Fibroblast of pulmonary artery (primary cell): ENCODE data around the gene GPR149.
"Not testable (repeated sequence)": the region's sequence is repeated elsewhere in the genome, so short reads cannot be mapped to it uniquely, and the experiment has no call there.

Source experiments
- DNase-seq: peaks from one replicate; pipeline ENCODE4 v3.0.0-alpha.2; 2010; ENCODE audit warnings: low read depth
- H3K4me3 ChIP-seq: replicated peaks from 2 replicates; pipeline ENCODE4 v1.5.1; 2011; ENCODE audit warnings: low read depth, mild to moderate bottlenecking, control low read depth, low read length, moderate library complexity
- TF ChIP-seq, protein P1 (sequence below): IDR thresholded peaks from 2 replicates; pipeline ENCODE4 v1.5.1; 2011; ENCODE audit warnings: mild to moderate bottlenecking, control low read depth, low read length, inconsistent platforms; ENCODE audit errors: missing control alignments

The GPR149 gene, protein sequence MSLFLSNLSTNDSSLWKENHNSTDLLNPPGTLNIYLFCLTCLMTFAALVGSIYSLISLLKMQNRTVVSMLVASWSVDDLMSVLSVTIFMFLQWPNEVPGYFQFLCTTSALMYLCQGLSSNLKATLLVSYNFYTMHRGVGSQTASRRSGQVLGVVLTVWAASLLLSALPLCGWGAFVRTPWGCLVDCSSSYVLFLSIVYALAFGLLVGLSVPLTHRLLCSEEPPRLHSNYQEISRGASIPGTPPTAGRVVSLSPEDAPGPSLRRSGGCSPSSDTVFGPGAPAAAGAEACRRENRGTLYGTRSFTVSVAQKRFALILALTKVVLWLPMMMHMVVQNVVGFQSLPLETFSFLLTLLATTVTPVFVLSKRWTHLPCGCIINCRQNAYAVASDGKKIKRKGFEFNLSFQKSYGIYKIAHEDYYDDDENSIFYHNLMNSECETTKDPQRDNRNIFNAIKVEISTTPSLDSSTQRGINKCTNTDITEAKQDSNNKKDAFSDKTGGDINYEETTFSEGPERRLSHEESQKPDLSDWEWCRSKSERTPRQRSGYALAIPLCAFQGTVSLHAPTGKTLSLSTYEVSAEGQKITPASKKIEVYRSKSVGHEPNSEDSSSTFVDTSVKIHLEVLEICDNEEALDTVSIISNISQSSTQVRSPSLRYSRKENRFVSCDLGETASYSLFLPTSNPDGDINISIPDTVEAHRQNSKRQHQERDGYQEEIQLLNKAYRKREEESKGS

DNA sequence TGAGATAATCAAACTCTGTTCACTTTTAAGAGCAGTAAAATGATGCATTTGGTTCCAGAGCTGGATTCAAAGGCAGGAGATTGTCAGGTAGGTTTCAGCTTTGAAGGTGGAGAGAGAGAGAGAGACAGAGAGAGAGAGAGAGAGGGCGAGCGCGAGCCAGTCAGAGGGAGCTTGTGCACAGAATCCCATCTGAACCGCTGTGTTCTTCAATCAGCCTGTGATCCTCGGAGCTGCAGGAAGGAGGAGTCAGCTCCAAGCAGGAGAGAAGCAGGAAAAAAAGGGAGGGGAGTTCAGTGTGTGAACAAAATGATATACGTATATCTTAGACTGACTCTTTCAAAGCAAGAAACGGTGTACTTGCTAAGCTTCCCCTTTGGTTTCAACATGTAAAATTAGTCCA, at the start of gene GPR149:
GPR149 (minus strand) TSS at position 177 of the 400 bp plus-strand sequence. CDS start 575 bp downstream, outside the sequence.
- TF ChIP-seq, protein P1, sequence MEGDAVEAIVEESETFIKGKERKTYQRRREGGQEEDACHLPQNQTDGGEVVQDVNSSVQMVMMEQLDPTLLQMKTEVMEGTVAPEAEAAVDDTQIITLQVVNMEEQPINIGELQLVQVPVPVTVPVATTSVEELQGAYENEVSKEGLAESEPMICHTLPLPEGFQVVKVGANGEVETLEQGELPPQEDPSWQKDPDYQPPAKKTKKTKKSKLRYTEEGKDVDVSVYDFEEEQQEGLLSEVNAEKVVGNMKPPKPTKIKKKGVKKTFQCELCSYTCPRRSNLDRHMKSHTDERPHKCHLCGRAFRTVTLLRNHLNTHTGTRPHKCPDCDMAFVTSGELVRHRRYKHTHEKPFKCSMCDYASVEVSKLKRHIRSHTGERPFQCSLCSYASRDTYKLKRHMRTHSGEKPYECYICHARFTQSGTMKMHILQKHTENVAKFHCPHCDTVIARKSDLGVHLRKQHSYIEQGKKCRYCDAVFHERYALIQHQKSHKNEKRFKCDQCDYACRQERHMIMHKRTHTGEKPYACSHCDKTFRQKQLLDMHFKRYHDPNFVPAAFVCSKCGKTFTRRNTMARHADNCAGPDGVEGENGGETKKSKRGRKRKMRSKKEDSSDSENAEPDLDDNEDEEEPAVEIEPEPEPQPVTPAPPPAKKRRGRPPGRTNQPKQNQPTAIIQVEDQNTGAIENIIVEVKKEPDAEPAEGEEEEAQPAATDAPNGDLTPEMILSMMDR: no peak
- no peak for DNase-seq
- H3K4me3 ChIP-seq: no peak within 1 kb of the TSS

DNA sequence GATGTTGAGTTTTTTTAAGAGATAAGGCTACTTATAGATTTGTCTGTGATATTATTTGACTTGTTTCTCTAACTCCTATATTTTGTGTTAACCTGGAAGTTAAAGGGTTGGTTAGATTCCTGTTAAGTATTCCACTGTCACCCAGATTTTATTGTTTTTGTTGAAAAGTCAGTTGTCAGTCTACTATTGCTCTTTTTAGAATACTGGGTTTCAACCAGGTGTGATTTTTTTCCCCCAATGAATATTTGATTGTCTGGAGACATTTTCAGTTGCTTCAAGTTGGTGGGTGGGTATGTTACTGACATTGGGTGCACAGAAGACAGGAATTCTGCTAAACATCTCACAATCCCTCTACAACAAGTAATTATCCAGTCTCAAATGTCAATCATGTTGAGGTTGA, 43.8 kb upstream of the GPR149 start:
- H3K4me3 ChIP-seq: no peak overlapping the region
- DNase-seq: no peak
- TF ChIP-seq, protein P1: no peak

DNA sequence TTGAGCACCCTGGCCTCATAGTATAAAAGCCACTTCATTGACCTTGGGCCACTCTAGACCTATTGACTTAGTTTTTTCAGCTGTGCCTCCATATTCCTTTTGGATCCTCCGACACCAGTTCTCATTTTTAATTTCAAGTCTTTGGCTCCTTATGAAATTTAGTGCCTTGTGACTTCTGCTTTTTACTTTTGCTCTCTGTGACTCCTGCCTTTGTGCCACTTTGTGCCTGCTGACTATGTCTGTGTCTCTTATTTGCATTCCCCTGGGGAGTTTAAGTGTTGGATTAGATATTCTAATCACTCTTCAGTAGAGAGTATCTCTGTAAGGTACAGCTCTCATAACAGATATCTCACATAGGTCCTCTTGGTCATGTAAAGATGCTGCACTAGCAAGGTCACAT, 39.6 kb upstream of the GPR149 start:
- no peak overlapping the region for H3K4me3 ChIP-seq
- no peak for DNase-seq
- TF ChIP-seq, protein P1: no peak

DNA sequence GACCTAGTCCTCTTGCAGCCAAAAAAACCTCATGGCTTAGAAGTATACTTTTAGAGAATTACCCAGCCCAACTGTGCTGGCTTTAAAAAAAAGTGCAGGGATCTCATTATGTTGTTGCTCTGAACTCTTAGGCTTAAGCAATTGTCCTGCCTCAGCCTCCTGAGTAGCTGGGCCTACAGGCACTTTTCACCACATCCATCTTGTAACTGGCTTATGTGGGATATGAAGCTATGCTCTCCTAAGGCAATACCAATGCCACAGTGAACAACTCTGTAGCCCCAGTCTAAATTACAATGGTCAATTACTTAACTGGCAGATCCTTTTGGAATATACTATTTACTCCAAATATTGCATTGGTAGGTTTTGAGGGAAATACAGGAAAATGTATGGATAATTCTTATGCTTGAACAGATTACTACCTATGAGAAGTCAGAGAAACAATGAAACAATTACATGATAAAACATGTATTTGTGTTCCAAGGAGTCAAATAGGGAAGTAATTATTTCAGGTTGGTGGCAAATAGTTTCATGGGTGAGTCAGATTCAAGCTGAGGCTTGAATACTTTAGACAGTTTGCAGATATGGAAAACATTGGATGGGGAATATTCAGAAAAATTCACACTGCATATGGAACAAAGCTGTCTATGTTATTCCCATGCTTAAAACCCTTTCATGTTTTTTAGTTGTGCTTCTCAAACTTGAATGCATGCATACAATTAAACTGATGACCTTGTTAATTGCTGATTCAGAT, 34.6 kb upstream of the GPR149 start:
- DNase-seq: no peak
- no peak overlapping the region for H3K4me3 ChIP-seq
- TF ChIP-seq, protein P1: no peak

DNA sequence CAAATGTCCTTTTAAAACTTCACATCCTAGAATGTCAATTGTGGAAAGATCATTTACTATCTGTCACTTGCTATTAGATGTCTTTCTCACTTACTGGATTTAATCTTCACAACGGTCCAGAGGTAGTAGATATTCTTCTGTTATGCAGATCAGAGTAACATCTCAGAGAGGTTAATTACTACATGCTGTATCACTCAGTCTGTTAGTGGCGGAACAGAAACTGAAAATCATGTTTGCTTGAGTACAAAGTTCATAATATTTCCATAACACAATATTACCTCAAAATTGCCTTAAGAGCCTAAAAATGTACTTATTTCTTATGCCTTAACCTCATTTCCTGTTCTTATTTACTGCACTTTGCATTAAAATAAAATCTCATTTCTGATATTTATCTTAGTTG, 28.6 kb upstream of the GPR149 start:
- TF ChIP-seq, protein P1: no peak
- no peak for DNase-seq
- H3K4me3 ChIP-seq: no peak overlapping the region

DNA sequence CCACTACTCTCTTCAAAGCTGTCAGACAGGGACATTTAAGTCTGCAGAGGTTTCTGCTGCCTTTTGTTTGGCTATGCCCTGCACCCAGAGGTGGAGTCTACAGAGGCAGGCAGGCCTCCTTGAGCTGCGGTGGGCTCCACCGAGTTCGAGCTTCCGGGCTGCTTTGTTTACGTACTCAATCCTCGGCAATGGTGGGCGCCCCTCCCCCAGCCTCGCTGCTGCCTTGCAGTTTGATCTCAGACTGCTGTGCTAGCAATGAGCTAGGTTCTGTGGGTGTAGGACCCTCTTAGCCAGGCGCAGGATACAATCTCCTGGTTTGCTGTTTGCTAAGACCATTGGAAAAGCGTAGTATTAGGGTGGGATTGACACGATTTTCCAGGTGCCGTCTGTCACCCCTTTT, 9.1 kb upstream of the GPR149 start:
- not testable (repeated sequence) for H3K4me3 ChIP-seq, DNase-seq

DNA sequence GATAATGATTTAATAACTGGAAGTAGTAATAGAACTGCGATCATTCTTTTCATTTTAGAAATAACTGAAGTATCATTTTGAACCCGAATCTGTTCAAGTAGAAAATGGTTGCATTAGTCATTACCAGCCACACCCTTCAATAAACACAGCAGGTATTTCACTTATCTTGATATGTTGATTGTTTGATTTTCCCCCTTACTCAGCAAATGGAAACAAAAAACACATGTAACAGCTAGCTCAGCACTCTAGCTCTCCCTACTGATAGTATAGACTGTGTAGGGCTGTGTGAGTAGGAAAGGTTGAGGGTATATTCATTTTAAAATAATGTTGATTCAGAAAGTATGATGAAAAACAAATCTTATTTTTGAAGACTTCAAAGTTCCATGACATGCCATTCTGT, 1.1 kb upstream of the GPR149 start:
- H3K4me3 ChIP-seq: no peak overlapping the region
- TF ChIP-seq, protein P1: no peak
- no peak for DNase-seq
